B cell (primary cell): ENCODE results near the gene SUGCT. TPM values are rescaled to one million over a fixed set of nuclear protein-coding genes. Genes with fewer than 3 reads are reported as not detected.

Experiments used
- ATAC-seq: fragments of 200-7000 bp; cut with Tn5 transposase; one replicate; pipeline ENCODE4 v1.10.0; 2021; ENCODE audit warnings: low read depth, mild to moderate bottlenecking, moderate number of reproducible peaks, moderate library complexity
- CTCF ChIA-PET: fragments of 350-600 bp; sonication (Branson Sonifier 250); formaldehyde crosslinking; loops from one replicate; lab custom pipeline; 2021; ENCODE audit warnings: antibody characterized with exemption, inconsistent platforms; lab: Charles Lee
- POLR2A ChIA-PET: fragments of 350-600 bp; sonication (Branson Sonifier 250); formaldehyde crosslinking; loops from one replicate; lab custom pipeline; 2021; ENCODE audit warnings: antibody characterized with exemption; lab: Charles Lee
- DNase-seq: peaks from one replicate; pipeline ENCODE4 v3.0.0; 2013
- H2AFZ ChIP-seq: 2 replicates; pipeline ENCODE4 v1.6.1; 2012; ENCODE audit warnings: mild to moderate bottlenecking, low read depth, low read length; ENCODE audit not compliant: insufficient read depth, poor library complexity, severe bottlenecking
- H3K27ac ChIP-seq, 2 donors: 1 replicate in 1 of 2; 2 replicates in 1 of 2; pipeline ENCODE4 v1.5.1; 2012 to 2013; ENCODE audit warnings: low read length in 2 of 2, mild to moderate bottlenecking in 2 of 2, moderate library complexity in 1 of 2
- H3K27me3 ChIP-seq, 4 experiments: fragments of 200-600 bp in 1 of 4; sonication (generic) in 1 of 4; replicated peaks in 1 of 4; 1 replicate in 2 of 4; 2 replicates in 2 of 4; pipeline versions ENCODE4 v1.6.1 to v1.7.0; 2013 to 2016; ENCODE audit warnings: low read length in 3 of 4, mild to moderate bottlenecking in 2 of 4, mixed read lengths in 1 of 4, moderate library complexity in 1 of 4; ENCODE audit not compliant: insufficient read depth in 4 of 4, control insufficient read depth in 3 of 4; ENCODE audit errors: control extremely low read depth in 1 of 4
- H3K36me3 ChIP-seq, 2 experiments: replicated peaks in 1 of 2; 1 replicate in 1 of 2; 2 replicates in 1 of 2; pipeline versions ENCODE4 v1.6.1 to v1.7.1; 2013; ENCODE audit warnings: low read length in 1 of 2; ENCODE audit not compliant: insufficient read depth in 2 of 2, control insufficient read depth in 1 of 2; ENCODE audit errors: control extremely low read depth in 1 of 2, extremely low read depth in 1 of 2
- H3K4me1 ChIP-seq, 2 donors: fragments of 200-600 bp in 1 of 2; sonication (generic) in 1 of 2; 1 replicate in 1 of 2; 2 replicates in 1 of 2; pipeline versions ENCODE4 v1.5.1 to v1.6.1; 2013 to 2017; ENCODE audit warnings: low read length in 2 of 2; ENCODE audit not compliant: control insufficient read depth in 2 of 2, insufficient read depth in 2 of 2
- H3K4me2 ChIP-seq: replicated peaks from 2 replicates; pipeline ENCODE3; 2012; ENCODE audit warnings: mild to moderate bottlenecking, low read depth, low read length; ENCODE audit not compliant: poor library complexity, severe bottlenecking
- H3K4me3 ChIP-seq, 5 experiments: fragments of 200-600 bp in 1 of 5; sonication (generic) in 1 of 5; 1 replicate in 3 of 5; 2 replicates in 2 of 5; pipeline versions ENCODE4 v1.5.1 to v1.7.0; 2011 to 2016; ENCODE audit warnings: low read length in 4 of 5, mild to moderate bottlenecking in 4 of 5, low read depth in 2 of 5, control low read depth in 1 of 5, moderate library complexity in 1 of 5; ENCODE audit not compliant: insufficient read depth in 1 of 5; ENCODE audit errors: control extremely low read depth in 1 of 5, extremely low read depth in 1 of 5
- H3K79me2 ChIP-seq: fragments of 200-600 bp; sonication (generic); one replicate; pipeline ENCODE4 v1.6.0; 2016; ENCODE audit warnings: low read length; ENCODE audit not compliant: control insufficient read depth, insufficient read depth
- H3K9ac ChIP-seq: fragments of 200-600 bp; sonication (generic); 2 replicates; pipeline ENCODE4 v1.6.1; 2017; ENCODE audit warnings: mild to moderate bottlenecking, low read length, moderate library complexity
- H3K9me3 ChIP-seq, 3 donors: one replicate each; pipeline versions ENCODE4 v1.6.1 to v1.7.1; 2013; ENCODE audit warnings: low read length in 2 of 3; ENCODE audit not compliant: control insufficient read depth in 2 of 3, insufficient read depth in 1 of 3; ENCODE audit errors: control extremely low read depth in 1 of 3
- H4K20me1 ChIP-seq: 2 replicates; pipeline ENCODE4 v1.6.0; 2012; ENCODE audit warnings: mild to moderate bottlenecking, low read length; ENCODE audit not compliant: insufficient read depth, control insufficient read depth, poor library complexity, severe bottlenecking
- H3K27ac Mint-ChIP-seq: one replicate; pipeline ENCODE4 v1.8.0; 2021; ENCODE audit warnings: mixed read lengths
- H3K27me3 Mint-ChIP-seq: one replicate; pipeline ENCODE4 v1.8.0; 2021; ENCODE audit warnings: mixed read lengths
- H3K4me1 Mint-ChIP-seq: one replicate; pipeline ENCODE4 v1.8.0; 2021; ENCODE audit warnings: mixed read lengths
- H3K4me3 Mint-ChIP-seq: one replicate; pipeline ENCODE4 v1.8.0; 2021; ENCODE audit warnings: mixed read lengths
- H3K9me3 Mint-ChIP-seq: one replicate; pipeline ENCODE4 v1.8.0; 2022; ENCODE audit warnings: mixed read lengths; ENCODE audit not compliant: insufficient read depth
- CTCF ChIP-seq: fragments of 200-600 bp; IDR thresholded peaks from one replicate; pipeline ENCODE4 v1.8.0; 2022; ENCODE audit warnings: antibody characterized with exemption, mild to moderate bottlenecking
- EZH2 ChIP-seq: IDR thresholded peaks from 2 replicates; pipeline ENCODE4 v1.6.1; 2012; ENCODE audit warnings: borderline replicate concordance, low read depth, mild to moderate bottlenecking, moderate library complexity, low read length; ENCODE audit not compliant: insufficient read depth, poor library complexity, severe bottlenecking
- WGBS: methylation state at CpG from one replicate; pipeline ENCODE4 v1.1.5; 2013; ENCODE audit warnings: missing lambda C conversion rate; ENCODE audit not compliant: insufficient coverage; 5-methylcytosine and 5-hydroxymethylcytosine counted together
- intact Hi-C: fragments of 100-400 bp; cut with micrococcal nuclease; formaldehyde crosslinking; loops from one replicate; pipeline ENCODE4 v1.10.0; 2022
- polyA plus RNA-seq: library from polyadenylated mRNA; depleted of rRNA; stranded (reverse); fragments of >200 nt; gene quantifications from 2 replicates; pipeline ENCODE4 v1.2.3, GENCODE V29; 2012
- total RNA-seq, 2 donors: library from RNA; stranded (reverse); fragments of 120-200 nt in 1 of 2; gene quantifications; 1 replicate in 1 of 2; 2 replicates in 1 of 2; pipeline versions ENCODE4 v1.2.3 to v1.2.4, GENCODE V29; 2013 to 2022

The SUGCT gene
- total and polyA plus RNA-seq, 2 donors (not counting 1 experiment from before 2014, with no cell fraction given), result 0.19 to 0.86 TPM

- ATAC-seq, result no peak
- H3K9ac ChIP-seq, result no peak overlapping the region
- H3K4me1 ChIP-seq, result no peaks in the 10 kb centered on the region
- no peak overlapping the region for H3K4me3 Mint-ChIP-seq
- H3K27ac ChIP-seq, result no peak overlapping the region
- no peaks in the 10 kb centered on the region for H3K4me1 Mint-ChIP-seq
- no peak overlapping the region for H2AFZ ChIP-seq
- no peak overlapping the region for H3K27ac Mint-ChIP-seq
- no peaks in the 10 kb centered on the region for H3K36me3 ChIP-seq
- ChIA-PET POLR2A (no interaction called here), CTCF (no interaction called here)
- H3K9me3 ChIP-seq, result no peaks in the 10 kb centered on the region
- no peaks in the 10 kb centered on the region for H4K20me1 ChIP-seq
- H3K79me2 ChIP-seq, result no peaks in the 10 kb centered on the region
- intact Hi-C loops, result no loop called here
- peaks cover 3% of the 10 kb centered on the region for H3K27me3 Mint-ChIP-seq
- no peak for TF ChIP-seq EZH2
- TF ChIP-seq CTCF, result no peak
- DNase-seq, result no peak
- H3K27me3 ChIP-seq, result no peaks in the 10 kb centered on the region
- H3K9me3 Mint-ChIP-seq, result no peaks in the 10 kb centered on the region
- WGBS, result no CpG with 5 or more reads among the region's 3 CpGs
- H3K4me3 ChIP-seq, result no peak overlapping the region
- H3K4me2 ChIP-seq, result no peak overlapping the region
Measured at GRCh38 chr7:40356312-40356711, 221.5 kb downstream of the SUGCT start.

- ChIA-PET POLR2A (no interaction called here), CTCF (no interaction called here)
- Histone ChIP-seq H3K79me2 (no peaks in the 10 kb centered on the region), H3K27me3 (no peaks in the 10 kb centered on the region), H3K36me3 (no peaks in the 10 kb centered on the region), H3K27ac (no peak overlapping the region), H4K20me1 (no peaks in the 10 kb centered on the region), H3K4me3 (no peak overlapping the region), H3K9ac (no peak overlapping the region), H3K4me1 (no peaks in the 10 kb centered on the region), H2AFZ (no peak overlapping the region), H3K4me2 (no peak overlapping the region), H3K9me3 (no peaks in the 10 kb centered on the region)
- Mint-ChIP-seq H3K4me1 (no peaks in the 10 kb centered on the region), H3K4me3 (no peak overlapping the region), H3K27ac (no peak overlapping the region), H3K9me3 (no peaks in the 10 kb centered on the region), H3K27me3 (peaks cover 3% of the 10 kb centered on the region)
- TF ChIP-seq EZH2, result no peak
- no peak for TF ChIP-seq CTCF
- DNase-seq (no peak), ATAC-seq (no peak)
- 100% methylated on average over 2 of the region's 6 CpGs for WGBS
- intact Hi-C loops, result no loop called here
Measured at GRCh38 chr7:40356871-40357709, 222.3 kb downstream of the SUGCT start.
